ENCODE data around the gene NCCRP1.

The NCCRP1 gene

DNA sequence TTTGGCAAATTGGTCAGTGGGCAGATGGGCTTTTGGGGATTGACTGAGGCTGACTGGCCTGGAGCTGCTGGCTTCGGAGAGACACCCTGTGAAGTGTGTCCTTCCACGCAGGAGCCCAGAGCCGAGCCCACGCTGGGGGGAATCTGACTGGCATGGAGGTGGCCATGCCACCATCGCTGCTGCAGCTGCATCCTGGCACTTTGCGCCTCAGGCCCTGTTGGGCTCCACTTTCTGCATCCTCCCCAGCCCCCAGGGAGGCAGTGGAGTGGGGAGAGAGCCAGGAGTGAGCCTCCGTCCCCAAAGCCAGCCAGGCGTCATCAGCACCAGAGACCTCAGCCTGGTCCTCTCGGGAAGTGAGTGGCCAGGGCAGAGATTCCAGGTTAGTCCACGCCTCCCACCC is 17.0 kb upstream of the NCCRP1 start:
- no peak for DNase-seq (ENCODE audit: low read depth in 1 of 2, low spot score in 1 of 2)

DNA sequence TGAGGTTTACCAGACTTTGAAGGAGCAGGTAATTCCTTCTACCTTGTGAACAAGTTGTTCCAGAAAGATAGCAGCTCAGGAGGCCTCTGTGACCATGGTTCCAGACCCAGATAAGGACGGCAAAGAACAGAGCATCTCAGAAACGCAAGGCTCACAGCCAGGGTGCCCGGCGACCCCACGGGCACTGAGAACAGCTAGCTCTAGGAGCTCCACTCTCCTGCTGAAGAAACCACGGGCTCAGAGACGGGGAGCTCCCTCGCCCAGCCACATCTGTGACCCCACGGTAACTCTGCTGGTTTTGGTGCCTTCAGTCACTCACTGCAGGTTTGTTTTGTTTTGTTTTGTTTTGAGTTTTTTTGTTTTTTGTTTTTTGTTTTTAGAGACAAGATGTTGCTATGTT is 16.0 kb upstream of the NCCRP1 start:
- no peak for DNase-seq (ENCODE audit: low read depth in 1 of 2, low spot score in 1 of 2)

DNA sequence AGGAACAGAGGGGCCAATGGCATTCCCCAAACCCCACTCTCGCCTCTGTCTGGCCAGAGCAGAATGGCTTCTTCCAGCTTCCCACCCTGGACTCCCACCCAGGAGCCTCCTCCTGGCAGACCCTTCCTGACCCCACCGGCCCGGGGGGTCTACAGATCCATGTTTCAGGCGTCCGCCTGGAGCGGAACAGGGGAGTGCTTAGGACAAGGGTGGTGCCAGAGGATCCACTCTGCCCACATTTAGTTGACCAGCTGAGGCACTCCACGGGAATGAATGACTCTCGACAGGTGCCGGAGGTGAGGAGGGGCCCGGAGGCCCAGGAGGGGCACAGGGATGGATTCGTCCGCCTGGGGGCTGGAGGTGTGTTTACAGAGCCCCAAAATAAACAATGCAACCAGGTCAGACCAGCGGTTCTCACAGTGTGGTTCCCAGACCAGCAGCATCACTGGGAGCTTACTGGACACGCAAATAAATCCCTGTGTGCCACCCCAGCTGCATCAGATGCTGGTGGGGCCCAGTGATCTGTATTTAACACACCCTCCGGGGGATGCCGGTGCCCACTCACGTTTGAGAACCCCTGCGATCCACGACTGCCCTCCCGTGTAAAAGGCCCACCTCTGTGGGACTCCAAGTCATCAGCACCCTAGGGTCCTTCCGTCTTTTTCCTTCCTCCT is 15.1 kb upstream of the NCCRP1 start:
- DNase-seq (ENCODE audit: low read depth in 1 of 2, low spot score in 1 of 2), result no peak

DNA sequence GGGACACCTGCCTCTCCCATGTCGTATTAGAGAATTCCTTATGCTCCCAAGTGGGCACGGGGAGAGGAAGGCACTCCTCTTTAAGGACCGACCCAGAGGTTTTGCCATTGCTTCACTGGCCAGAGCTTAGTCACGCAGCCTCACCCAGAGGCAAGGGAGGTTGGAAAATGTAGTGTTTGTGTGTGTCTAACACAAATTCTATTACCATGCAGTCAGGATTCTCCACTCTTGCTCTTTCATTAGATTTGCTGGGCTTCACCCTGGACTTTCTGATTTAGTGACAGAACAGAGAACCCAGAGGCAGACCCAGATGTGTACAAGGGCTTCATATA is 14.6 kb upstream of the NCCRP1 start:
- DNase-seq (ENCODE audit: low read depth in 1 of 2, low spot score in 1 of 2), result no peak

DNA sequence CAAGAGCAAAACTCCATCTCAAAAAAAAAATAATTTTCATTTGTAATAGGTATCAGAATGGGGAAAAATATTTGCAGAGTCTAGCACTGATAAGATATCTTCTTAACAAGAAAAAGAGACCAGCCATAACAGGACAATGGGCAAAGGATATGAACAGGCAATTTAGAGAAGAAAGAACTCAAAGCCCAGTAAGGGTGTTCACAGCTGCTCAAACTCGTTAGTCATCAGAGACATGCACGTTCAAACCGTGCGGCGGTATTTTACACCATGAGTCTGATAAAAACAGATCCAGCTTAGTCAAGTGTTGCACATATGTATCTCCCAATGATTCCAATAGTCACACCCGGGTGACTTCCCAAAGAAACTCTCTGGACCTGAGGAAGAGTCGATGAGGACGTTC is 13.7 kb upstream of the NCCRP1 start:
- DNase-seq (ENCODE audit: low read depth in 1 of 2, low spot score in 1 of 2), result no peak

DNA sequence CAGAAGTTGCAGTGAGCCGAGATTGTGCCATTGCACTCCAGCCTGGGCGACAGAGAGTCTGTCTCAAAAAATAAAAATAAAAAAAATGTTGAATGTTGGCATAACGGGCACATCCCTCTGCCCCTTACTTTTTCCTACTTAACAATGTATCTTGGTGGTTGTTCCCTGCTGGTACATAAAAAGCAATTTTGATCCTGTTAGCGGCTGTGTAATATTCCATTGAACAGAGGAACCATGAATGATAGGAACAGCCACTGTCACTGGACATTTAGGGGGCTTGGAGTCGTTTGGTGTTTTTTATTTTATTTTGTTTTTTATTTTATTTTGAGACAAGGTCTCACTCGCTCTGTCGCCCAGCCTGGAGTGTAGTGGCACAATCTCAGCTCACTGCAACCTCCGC is 10.4 kb upstream of the NCCRP1 start:
- DNase-seq (ENCODE audit: low read depth in 1 of 2, low spot score in 1 of 2), result no peak

DNA sequence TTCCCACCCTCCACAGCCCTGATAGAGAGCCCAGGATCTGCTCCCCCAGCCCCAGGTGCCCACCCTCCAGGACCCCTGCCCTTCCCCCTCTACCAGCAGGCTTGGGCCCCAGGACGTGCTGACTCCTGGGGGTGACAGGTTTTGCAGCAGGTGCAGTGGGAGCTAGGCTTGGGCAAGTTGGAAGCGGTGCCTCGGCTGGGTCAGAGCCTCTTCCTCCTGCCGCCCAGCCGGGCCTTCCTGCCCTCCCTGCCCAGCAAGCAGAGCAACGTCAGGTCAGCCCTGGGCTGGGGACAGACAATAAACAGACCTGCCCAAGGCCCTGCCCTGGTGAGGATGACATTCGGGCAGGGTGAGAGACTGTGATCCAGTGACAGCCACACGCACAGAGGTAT is 9.2 kb upstream of the NCCRP1 start:
- DNase-seq (ENCODE audit: low read depth in 1 of 2, low spot score in 1 of 2), result no peak

DNA sequence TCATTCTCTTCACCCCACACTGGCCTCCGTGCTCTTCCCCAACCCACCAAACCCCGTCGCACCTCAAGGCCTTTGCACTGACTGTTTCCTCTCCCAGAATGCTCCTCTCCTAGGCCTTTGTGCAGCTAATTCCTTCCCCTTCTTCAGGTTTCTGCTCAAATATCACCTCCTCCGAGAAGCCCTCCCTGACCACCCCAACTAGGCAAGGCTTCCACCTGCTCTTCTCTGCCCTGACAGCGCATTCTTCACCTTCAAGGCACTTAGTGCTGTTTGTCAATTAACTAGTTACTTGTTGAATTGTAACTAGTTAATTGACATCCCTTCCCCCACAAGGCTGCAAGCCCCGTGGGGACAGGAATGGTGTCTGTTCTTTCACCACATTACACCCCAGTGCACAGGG is 7.8 kb upstream of the NCCRP1 start:
- no peak for DNase-seq (ENCODE audit: low read depth in 1 of 2, low spot score in 1 of 2)

DNA sequence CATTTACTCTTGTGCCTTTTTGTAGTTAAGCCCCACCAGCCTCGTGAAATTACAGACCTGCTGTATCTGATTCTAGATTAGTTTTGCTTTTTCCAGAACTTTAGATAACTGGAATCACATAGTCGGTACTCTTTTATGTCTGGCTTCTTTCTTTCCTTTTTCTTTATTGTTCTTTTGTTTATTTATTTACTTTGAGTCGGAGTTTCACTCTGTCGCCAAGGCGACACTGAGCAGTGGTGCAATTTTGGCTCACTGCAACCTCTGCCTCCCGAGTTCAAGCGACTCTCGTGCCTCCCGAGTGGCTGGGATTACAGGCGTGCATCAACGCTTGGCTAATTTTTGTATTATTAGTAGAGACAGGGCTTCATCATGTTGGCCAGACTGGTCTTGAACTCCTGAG is 6.0 kb upstream of the NCCRP1 start:
- no peak for DNase-seq (ENCODE audit: low read depth in 1 of 2, low spot score in 1 of 2)

DNA sequence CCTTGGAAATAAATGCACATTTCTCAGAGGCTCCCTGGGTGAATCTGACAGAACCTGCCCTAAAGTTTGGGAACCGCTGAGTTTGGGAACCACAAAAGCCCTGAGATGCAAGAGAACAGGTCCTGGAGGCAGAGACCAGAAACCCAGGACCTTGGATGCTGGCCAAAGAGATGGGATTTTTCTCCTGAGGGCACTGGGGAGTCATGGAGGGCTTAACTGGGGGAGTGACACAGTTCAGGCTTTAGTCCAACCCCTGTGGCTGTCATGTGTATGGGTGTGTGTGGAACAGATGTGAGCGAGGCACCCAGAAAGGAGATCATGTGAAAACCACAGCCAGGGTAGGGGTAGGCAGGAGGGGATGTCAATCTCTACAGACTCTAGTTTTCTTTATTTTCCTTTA is 3.9 kb upstream of the NCCRP1 start:
- no peak for DNase-seq (ENCODE audit: low read depth in 1 of 2, low spot score in 1 of 2)

DNA sequence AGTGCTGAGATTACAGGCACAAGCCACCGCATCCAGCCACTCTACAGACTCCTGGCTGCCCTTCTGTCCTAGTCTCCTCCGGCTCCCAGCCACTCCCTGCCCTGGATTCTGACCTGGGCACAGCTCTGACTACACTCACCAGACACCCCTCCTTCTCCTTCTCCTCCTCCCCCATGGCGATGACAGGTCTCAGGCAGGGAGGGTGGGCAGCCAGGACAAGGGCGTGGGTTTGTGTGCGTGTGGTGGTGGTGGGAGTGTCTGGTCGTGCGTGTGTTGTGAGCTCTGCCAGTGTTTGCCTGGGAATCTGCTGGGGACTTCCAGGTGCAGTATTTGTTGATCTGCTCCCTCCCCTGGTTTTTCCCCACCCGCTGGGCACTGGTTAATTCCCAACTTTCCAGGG is 3.0 kb upstream of the NCCRP1 start:
- DNase-seq (ENCODE audit: low read depth in 1 of 2, low spot score in 1 of 2), result no peak

DNA sequence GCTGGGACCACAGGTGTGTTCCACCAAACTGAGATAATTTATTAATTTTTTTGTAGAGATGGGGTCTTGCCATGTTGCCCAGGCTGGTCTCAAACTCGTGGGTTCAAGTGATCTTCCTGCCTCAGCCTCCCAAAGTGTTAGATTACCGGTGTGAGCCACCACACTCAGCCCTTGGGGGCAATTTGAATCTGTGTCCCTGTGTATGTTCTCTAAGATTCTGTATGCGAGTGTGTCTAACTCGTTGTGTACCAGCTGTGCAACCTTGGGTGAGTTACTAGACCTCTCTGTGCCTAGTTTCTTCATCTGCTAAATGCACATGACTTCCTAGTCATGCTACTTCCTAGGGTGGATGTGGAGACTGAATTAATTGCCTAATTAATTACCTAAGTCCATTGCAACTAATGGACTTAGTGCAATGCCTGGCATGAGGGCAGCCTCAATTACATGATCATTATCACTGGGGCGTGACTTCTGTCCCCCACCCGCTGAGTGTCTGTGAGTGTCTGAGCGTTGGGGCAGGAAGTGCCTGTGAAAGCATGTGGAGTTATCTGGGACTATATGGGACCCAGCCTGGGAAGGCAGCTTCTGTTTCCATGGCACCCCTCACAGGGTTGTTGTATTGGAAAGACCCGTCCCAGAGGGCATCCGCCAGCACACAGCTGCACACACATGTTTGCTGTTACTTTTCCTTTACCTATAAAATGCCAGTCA is 1.8 kb upstream of the NCCRP1 start:
- no peak for DNase-seq (ENCODE audit: low read depth in 1 of 2, low spot score in 1 of 2)

DNA sequence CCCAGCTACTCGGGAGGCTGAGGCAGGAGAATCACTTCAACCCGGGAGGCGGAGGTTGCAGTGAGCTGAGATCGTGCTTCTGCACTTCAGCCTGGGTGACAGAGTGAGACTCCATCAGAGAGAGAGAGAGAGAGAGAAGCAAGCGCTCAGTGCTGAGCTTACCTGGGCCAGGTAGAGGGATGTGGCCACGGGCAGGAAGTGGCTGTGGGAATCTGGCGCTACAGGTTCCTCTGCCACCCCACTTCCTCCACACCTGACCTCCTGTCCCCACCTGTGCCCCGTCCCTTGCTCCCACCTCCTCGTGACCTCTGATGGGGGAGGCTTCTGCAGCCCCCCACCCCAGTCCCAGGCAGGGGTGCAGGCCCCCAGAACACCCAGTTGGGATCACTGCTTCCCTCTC is 1.0 kb upstream of the NCCRP1 start:
- DNase-seq (ENCODE audit: low read depth in 1 of 2, low spot score in 1 of 2), result no peak

DNA sequence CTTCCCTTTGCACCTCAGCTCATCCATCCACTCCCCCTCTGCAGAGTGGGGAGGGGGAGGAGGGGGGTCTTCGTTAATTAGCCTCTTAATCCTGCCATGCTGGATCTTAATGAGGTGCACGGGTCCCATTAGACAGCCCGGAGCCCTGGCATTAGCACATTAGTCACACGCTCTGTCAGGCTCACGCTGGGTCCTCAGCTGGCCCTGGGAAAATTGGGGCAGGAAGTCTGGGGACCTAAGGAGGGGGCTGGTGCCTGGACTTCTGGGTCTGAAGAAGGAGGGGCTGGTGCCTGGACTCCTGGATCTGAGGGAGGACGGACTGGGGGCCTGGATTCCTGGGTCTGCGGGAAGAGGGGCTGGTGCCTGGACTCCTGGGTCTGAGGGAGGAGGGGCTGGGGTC is 444 bp upstream of the NCCRP1 start:
- DNase-seq (ENCODE audit: low read depth in 1 of 2, low spot score in 1 of 2), result no peak

DNA sequence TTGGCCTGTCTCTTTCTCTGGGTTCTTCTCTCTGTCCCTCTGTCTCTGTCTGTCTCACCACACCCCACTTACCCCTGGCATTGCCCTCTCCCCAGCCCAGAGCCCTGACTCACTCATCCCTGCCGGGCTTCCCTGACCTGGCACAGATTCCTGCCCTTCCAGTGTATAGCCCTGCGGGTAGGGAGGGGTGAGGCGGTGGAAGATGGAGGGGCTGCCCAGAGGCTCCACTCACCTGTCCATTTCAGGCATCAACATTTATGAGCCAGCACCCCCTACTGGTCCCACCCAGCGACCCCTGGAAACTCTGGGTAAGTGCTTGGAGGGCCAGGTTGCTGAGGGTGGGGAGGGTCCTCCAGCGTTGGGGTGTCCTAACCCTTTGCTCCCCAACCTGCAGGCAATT is 1.0 kb downstream of the NCCRP1 start:
- DNase-seq (ENCODE audit: low read depth in 1 of 2, low spot score in 1 of 2), result no peak

DNA sequence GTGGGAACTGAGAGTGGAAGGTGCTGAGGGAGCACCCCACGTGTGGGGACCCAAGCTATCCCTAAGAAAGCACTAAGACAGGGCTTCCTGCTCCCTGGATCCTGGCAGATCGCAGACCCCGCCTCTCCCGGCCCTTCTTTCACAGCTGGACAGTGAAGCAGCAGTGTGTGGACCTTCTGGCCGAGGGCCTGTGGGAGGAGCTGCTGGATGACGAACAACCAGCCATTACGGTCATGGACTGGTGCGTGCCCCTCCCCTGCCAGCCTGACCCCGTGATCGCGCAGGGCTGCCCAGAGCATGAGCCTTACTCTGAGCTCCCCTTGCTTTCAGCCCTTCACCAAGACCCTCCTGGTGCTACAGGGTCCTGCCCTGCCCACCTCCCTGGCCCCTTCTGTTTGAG is 2.3 kb downstream of the NCCRP1 start:
- DNase-seq (ENCODE audit: low read depth in 1 of 2, low spot score in 1 of 2), result no peak

DNA sequence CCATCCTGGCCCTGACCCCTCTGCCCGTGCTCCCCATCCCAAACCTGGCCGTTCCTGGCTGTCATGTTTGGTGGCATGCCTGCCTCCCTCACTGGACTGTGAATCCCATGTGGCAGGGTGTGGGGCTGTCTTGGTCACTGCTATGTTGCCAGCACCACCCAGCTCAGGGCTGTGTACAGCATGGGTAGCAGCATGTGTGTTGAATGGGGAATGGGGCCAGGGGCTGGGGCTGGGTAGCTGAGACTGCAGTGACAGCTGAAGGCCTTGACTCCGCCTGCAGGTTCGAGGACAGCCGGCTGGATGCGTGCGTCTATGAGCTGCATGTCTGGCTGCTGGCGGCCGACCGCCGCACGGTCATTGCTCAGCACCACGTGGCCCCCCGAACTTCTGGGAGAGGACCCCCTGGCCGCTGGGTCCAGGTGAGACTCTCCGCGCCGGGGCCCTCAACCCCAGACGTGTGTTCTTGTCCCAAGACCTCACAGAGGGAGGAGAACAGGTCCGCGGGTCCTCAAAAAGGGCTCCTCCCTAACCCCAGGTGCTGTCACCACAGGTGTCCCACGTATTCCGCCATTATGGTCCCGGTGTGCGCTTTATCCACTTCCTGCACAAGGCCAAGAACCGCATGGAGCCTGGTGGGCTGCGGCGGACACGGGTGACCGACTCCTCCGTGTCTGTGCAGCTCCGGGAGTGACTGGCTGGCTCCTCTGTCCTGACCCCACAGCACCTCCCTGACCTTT is 3.5 kb downstream of the NCCRP1 start:
- DNase-seq (ENCODE audit: low read depth in 1 of 2, low spot score in 1 of 2), result no peak

DNA sequence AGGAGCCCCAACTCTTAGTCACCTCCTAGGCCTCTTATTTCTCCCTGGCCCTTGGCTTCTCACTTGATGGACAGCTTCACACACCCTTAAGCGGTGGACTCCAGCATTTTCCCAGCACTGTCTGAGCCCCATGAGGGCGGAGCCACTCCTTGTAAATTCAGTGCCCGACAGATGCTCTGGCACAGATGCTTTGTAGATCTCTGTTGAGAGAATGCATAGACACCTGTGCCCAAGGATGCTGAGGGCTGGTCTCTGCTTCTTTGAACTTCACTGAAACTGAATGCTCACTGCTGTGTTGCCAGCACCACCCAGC is 4.0 kb downstream of the NCCRP1 start:
- no peak for DNase-seq (ENCODE audit: low read depth in 1 of 2, low spot score in 1 of 2)

DNA sequence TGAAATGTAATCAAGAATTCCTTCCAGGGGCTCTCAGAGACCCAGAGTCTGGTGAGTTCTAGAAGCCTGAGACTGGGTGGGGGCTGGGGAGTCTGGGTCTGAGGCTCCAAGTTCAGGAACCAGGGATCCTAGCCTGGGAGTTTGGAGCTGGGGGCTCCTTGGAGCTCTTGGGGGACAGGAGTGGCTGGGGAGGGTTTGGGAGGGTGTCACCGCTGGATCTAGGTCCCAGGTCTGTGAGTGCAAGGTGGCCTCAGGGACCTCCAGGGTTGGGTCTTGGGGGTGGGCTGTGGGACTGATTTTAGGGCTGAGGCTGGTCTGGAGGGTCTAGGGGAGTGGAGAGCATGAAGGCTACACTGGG is 6.2 kb downstream of the NCCRP1 start:
- DNase-seq (ENCODE audit: low read depth in 1 of 2, low spot score in 1 of 2), result no peak

DNA sequence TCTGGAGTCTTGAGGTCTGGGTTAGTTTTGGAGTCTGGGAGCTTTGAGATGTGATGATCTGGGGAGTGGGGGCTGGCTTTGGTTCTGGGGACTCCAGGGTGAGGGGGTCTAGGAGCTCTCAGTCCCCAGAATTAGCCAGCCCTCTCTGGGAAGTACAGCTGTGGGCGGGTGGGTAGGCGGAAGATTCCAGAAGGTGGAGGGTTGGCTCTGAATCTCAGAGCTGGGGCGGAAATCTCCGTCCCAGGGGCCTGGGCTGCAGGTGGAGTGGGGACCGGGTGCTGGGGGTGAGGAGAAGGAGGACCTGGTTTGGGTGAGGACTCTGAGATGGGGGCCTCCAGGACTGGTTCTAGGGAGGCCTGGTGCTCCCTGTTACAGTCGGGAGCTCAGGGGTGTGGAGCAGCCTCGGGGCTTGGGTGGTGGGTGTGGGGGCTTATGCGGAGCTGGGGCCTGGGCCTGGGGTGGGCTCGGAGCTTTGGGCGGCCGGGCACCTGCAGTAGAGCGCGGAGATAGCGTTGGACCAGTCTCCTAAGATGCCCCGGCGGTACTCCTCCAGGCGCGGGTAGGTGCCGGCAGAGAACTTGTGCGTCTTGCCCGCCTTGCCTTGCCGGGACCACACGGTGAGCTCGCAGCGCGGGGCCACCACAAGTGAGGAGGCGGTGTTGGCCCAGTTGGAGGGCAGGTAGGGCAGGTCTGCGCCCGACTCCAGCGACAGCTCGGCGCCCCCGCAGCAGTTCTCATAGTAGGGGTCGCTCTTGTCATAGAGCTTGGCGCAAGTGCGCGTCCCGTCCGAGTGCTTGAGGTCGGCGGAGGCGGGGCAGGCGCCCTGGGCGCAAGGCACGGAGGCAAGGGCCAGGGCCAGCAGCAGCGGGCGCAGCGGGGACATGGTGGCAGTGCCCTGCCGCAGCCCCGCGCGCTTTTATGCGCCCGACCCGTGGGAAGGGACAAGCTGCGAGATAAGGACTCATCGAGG is 6.9 kb downstream of the NCCRP1 start, which contains the start of gene SYCN:
Gene SYCN, minus strand, starts transcription at position 892 of the 970 bp plus-strand sequence. Its CDS starts 9 bp downstream, at position 883.
- no peak for DNase-seq (ENCODE audit: low read depth in 1 of 2, low spot score in 1 of 2)

DNA sequence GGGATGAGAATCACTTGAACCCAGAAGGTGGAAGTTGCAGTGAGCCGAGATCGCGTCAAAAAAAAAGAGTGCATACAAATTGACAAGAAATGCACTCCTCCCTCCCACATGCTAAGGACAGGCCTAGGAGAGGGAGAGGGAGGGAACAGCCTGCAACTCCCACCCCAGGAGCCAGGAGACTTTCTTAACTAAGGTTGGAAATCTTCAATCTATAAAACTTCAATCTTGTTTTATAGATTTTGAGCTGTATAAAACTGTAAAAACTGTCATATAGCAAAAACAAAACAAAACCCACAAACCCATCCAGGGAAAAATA is 8.6 kb downstream of the NCCRP1 start:
- no peak for DNase-seq (ENCODE audit: low read depth in 1 of 2, low spot score in 1 of 2)

DNA sequence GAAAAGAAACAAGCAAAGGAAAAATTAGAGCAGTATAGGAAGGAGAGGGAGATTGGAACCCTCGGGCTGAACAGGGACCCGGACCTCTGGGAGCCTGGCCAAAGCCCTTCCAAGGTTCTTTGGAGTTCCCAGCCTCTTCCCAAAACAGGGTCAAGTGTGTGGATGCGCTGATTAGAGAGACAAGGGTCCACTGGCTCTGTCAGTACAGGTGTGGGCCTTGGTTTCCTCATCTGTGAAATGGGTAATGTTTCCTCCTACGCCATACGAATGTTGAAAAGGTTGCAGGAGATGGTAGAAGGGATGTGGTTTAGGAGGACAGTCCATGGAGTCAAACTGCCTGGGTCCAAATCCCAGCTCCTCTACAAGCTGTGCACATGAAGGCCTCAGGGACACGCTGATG is 9.4 kb downstream of the NCCRP1 start:
- DNase-seq (ENCODE audit: low read depth in 1 of 2, low spot score in 1 of 2), result no peak

Data from stimulated activated CD4-positive, alpha-beta T cell treated with anti-CD3 and anti-CD28 coated beads, Interleukin-15, amount 100 ng/mL, for 1 hour (primary cell).